ENCODE data around the gene MRM2.

MRM2 gene

GRCh38 chr7:2222516-2222915 is 19.5 kb downstream of the MRM2 start:
- DNase-seq (ENCODE audit: low spot score), result no peak

- no peak for DNase-seq (ENCODE audit: low spot score)
Measured at GRCh38 chr7:2220954-2221353, 21.1 kb downstream of the MRM2 start.

GRCh38 chr7:2220506-2220905 is 21.5 kb downstream of the MRM2 start:
- no peak for DNase-seq (ENCODE audit: low spot score)

DNA sequence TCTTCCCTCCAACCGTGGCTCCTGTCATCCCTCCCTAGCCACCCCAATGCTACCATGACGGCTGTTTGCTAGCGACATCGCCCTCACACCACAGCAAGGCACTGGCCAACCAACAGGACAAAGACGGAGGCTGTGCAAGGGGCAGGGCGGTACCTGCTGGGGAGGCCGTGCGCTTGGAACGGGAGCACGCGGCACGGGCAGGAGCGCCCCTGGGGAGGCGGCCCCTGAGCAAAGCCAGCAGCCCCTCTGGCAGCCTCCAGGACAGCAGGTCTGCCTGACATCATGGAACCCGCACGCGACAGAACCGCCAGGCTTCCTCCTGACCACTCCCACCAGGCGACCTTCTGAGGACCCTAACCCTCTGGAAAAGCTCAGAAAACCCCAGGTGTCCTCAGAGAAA is 22.0 kb downstream of the MRM2 start:
- DNase-seq (ENCODE audit: low spot score), result no peak

GRCh38 chr7:2219606-2220005 is 22.4 kb downstream of the MRM2 start:
- DNase-seq (ENCODE audit: low spot score), result no peak

- DNase-seq (ENCODE audit: low spot score), result no peak
Measured at GRCh38 chr7:2219136-2219535, 22.9 kb downstream of the MRM2 start.

GRCh38 chr7:2218444-2218785 is 23.6 kb downstream of the MRM2 start:
- DNase-seq (ENCODE audit: low spot score), result no peak

GRCh38 chr7:2217716-2218443 is 24.1 kb downstream of the MRM2 start:
- no peak for DNase-seq (ENCODE audit: low spot score)

DNA sequence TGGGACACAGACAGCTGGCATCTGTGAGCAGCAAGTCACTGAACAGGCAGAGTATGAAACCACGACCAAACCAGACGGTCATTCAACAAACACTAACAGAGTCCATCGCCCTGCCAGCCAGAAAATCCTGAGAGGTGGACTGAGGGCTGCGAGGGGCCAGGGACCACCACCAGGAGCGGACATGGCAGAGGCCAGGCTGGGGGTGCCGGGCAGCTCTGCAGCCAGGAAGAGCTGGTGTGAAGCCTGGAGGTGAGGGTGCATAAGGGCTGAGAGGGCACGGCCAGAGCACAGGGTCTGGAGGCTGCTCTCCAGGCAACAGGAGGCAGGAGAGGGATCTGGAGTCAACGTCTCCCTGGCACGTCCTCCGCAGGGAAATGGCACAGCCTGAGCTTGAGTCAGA is 24.8 kb downstream of the MRM2 start:
- DNase-seq (ENCODE audit: low spot score), result no peak

GRCh38 chr7:2215851-2216250 is 26.2 kb downstream of the MRM2 start:
- no peak for DNase-seq (ENCODE audit: low spot score)

GRCh38 chr7:2214636-2215035 is 27.4 kb downstream of the MRM2 start:
- no peak for DNase-seq (ENCODE audit: low spot score)

DNA sequence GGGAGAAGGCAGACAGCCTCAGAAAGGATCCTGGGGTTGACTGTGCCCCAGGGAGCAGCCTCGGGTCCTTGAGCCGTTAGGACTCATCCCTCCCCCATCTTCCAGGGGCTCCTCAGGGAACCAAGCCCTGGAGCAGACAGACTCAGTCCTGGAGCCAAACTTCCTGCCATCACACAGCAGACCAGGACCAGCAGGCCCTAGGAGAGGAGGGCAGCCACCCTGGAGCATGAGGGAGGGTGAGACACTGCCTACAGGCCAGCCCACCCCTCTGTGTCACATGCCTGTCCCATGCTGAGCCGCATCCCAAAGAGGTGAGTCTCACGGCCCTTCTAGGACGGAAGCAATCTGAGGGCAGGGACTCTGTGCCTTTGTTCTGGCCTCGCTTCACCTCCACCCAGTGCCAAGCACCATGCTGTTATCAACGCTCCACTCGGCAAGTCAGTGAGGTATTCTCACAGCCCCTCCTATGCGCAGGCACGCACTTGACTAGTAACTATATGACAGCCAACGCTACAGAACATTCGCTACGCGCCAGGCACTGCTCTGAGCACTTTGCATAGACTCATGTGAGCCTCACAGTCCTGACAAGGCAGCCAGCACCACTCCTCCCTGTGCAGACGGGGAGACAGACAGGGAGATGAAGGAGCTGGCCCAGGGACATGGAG is 28.3 kb downstream of the MRM2 start:
- no peak for DNase-seq (ENCODE audit: low spot score)

DNA sequence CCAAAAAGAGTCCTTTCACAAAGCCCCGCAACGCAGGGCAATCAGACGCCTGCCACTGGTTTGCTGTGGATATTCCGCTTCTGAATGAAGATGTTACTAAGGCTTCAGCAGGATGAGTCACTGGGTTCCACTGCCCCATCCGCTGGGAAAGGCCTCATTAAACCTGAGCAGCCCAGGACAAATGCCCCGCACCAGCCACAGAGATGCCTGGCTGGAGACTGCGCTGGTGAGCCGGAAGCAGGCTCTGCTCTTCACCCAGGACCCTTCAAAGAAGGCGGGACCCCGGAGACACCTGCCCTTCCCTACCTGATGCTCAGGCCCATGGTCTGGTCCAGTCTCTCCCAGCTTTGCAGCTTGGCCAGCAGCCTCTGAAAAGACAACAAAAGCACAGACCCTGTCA is 29.1 kb downstream of the MRM2 start:
- DNase-seq (ENCODE audit: low spot score), result no peak

DNA sequence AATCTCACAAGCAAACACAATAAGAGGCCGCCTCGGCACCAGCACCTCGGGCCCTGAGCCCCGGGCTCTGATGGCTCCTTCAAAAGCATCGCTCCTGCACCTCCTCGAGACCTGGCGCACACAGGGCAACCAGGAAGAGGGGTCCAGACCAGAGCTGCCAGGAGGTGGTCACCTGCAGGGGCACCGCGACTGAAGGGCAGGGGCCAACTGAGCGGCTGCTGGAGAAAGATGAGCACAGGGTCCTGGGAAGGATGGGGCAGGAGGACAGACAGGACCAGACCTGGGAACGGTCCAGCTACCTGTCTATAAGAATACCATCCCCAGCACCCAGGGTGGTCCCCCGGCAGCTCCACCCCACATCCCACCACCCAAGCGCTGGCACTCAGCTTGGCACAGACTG is 30.1 kb downstream of the MRM2 start:
- DNase-seq (ENCODE audit: low spot score), result no peak

- DNase-seq (ENCODE audit: low spot score), result no peak
Measured at GRCh38 chr7:2211259-2211880, 30.6 kb downstream of the MRM2 start.

GRCh38 chr7:2210551-2211258 is 31.3 kb downstream of the MRM2 start:
- DNase-seq (ENCODE audit: low spot score), result no peak

GRCh38 chr7:2209961-2210323 is 32.1 kb downstream of the MRM2 start:
- no peak for DNase-seq (ENCODE audit: low spot score)

GRCh38 chr7:2209146-2209960 is 32.7 kb downstream of the MRM2 start:
- no peak for DNase-seq (ENCODE audit: low spot score)

- no peak for DNase-seq (ENCODE audit: low spot score)
Measured at GRCh38 chr7:2208712-2209111, 33.3 kb downstream of the MRM2 start.

DNA sequence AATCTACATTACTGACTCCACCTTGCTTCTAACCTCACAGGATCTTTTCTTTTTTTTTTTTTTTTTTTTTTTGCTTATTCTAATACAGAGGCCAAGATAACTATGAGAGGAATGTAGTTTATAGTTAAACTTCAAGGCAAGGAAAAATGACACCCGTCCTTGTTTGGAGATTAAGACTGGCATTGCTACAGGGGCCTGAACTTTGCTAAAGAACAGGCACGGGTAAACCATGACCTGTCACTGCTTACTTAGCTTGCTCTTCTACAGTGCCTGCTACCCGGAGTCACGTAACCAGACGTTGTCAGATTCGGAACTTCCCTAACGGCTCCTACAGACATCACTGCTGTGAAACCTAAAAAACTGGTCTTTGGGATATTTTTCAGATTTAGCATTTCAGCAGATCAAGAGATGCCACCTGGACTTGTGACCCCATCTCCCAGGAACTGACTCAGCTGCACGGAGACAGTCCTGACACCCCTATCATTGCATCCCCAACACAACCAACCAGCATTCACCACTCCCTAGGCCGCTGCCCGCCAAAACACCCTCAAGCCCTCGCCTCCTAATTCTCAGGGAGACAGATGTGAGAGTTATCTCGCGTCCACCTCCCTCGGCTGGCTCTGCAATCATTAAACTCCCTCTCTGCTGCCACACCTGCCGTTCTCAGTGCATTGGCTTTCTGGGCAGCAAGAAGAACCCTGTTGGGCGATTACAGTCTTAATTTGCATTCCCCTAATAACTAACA is 36.8 kb downstream of the MRM2 start:
- peak; percentile 33 for DNase-seq (ENCODE audit: low spot score)

DNA sequence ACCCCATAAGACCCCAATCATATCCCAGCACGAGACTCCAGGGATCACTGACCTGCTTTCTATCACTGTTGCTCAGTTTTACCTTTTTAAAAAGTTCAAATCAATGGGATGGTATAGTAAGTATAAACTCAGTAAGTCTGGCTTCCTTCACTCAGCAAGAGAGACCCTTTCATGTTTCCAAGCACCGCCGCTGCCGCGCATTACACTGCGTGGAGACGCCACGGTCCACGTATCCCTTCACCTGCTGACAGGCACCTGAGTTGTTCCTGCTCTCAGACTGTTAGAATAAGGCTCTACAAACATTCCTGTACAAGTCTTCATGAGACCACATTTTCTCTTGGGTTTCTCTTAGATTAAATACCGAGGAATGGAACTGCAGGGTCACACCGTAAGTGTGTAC is 37.6 kb downstream of the MRM2 start:
- peak; percentile 18 for DNase-seq (ENCODE audit: low spot score)

All from left forelimb (tissue), 1 donor.